ENCODE measurements around the gene DCBLD1. TPM values are rescaled to one million over a fixed set of nuclear protein-coding genes. Genes with fewer than 3 reads are reported as not detected.
"Not testable (repeated sequence)": the region's sequence is repeated elsewhere in the genome, so short reads cannot be mapped to it uniquely, and the experiment has no call there.

The DCBLD1 gene
- 38.4 and 52.0 TPM in 2 replicates for total RNA-seq (2014; rRNA removed; shearing (Covaris generic))
- 24.0 and 25.1 TPM in 2 replicates for polyA plus RNA-seq (2016; fragmentation: Nextera tagmentation; extraction: Ambion mirVana)

- H3K9me3 ChIP-seq (ENCODE audit: low read depth), result no peaks in the 10 kb centered on the region
- in situ Hi-C loops (cut with MboI), result no loop called here
- peaks cover 26% of the 10 kb centered on the region for H3K4me1 ChIP-seq (ENCODE audit: insufficient read depth)
- H3K9ac ChIP-seq, result peak within 1 kb of the TSS; percentile 95
- H3K27me3 ChIP-seq (replicated peaks; ENCODE audit: insufficient read depth), result no peaks in the 10 kb centered on the region
- H3K79me2 ChIP-seq (ENCODE audit: insufficient read depth), result peaks cover 38% of the 10 kb centered on the region
- H2AFZ ChIP-seq, result peak within 1 kb of the TSS; percentile 89
- peak; percentile 96 for DNase-seq
- peak within 1 kb of the TSS; percentile 83 for H3K27ac ChIP-seq
- H4K20me1 ChIP-seq (ENCODE audit: insufficient read depth), result no peaks in the 10 kb centered on the region
- 1 to 2% methylated on average over 43 to 72 of the region's 96 CpGs for WGBS, 2 experiments (ENCODE audit: low coverage in 1 of 2, low lambda C conversion rate in 2 of 2, missing lambda C conversion rate in 2 of 2)
- no peaks in the 10 kb centered on the region for H3K36me3 ChIP-seq (ENCODE audit: low read depth)
- H3K4me2 ChIP-seq (ENCODE audit: unreplicated experiment), result peak within 1 kb of the TSS; percentile 97
- H3K4me3 ChIP-seq, result peak within 1 kb of the TSS; percentile 77
- no peaks in the 10 kb centered on the region for H3K9me2 ChIP-seq (ENCODE audit: insufficient read depth)
- H3F3A ChIP-seq (ENCODE audit: insufficient read depth), result peaks cover 39% of the 10 kb centered on the region
- TF ChIP-seq EZH2 (IDR thresholded peaks at IDR 0.05; ENCODE audit: insufficient read depth, poor library complexity, severe bottlenecking), result no peak
- no peak for TF ChIP-seq EZH2phosphoT487 (IDR thresholded peaks at IDR 0.05; ENCODE audit: insufficient read depth, low read depth)
Measured at GRCh38 chr6:117482240-117483003, at the start of gene DCBLD1. TSS of gene DCBLD1 (plus strand) at chr6:117482674. CDS start at chr6:117482782, 108 bp downstream.

GRCh38 chr6:117440706-117441525, 41.6 kb upstream of the DCBLD1 start:
- H3K27me3 ChIP-seq (replicated peaks; ENCODE audit: insufficient read depth), result no peaks in the 10 kb centered on the region
- in situ Hi-C loops (cut with MboI), result no loop called here
- H3K27ac ChIP-seq, result peak overlapping the region; percentile 80
- DNase-seq, result peak; percentile 98
- H3K4me2 ChIP-seq (ENCODE audit: unreplicated experiment), result peak overlapping the region; percentile 78
- no peak for TF ChIP-seq EZH2 (IDR thresholded peaks at IDR 0.05; ENCODE audit: insufficient read depth, poor library complexity, severe bottlenecking)
- TF ChIP-seq EZH2phosphoT487 (IDR thresholded peaks at IDR 0.05; ENCODE audit: insufficient read depth, low read depth), result peak; percentile 93
- no peaks in the 10 kb centered on the region for H3K9me3 ChIP-seq (ENCODE audit: low read depth)
- no peaks in the 10 kb centered on the region for H3K9me2 ChIP-seq (ENCODE audit: insufficient read depth)
- peaks cover 46% of the 10 kb centered on the region for H3K4me1 ChIP-seq (ENCODE audit: insufficient read depth)
- H2AFZ ChIP-seq, result no peak overlapping the region
- peak overlapping the region; percentile 45 for H3K9ac ChIP-seq
- peaks cover 40% of the 10 kb centered on the region for H3F3A ChIP-seq (ENCODE audit: insufficient read depth)
- H4K20me1 ChIP-seq (ENCODE audit: insufficient read depth), result no peaks in the 10 kb centered on the region
- no peaks in the 10 kb centered on the region for H3K79me2 ChIP-seq (ENCODE audit: insufficient read depth)
- no peaks in the 10 kb centered on the region for H3K36me3 ChIP-seq (ENCODE audit: low read depth)
- WGBS, 2 experiments (ENCODE audit: low coverage in 1 of 2, low lambda C conversion rate in 2 of 2, missing lambda C conversion rate in 2 of 2), result 0 to 3% methylated on average over 2 of the region's 2 CpGs
- H3K4me3 ChIP-seq, result peak overlapping the region; percentile 15; the same call in 1 of the 2 replicates

- 21 to 30% methylated on average over 2 of the region's 2 CpGs for WGBS, 2 experiments (ENCODE audit: low coverage in 1 of 2, low lambda C conversion rate in 2 of 2, missing lambda C conversion rate in 2 of 2)
- Histone ChIP-seq H4K20me1 (ENCODE audit: insufficient read depth) (no peaks in the 10 kb centered on the region), H3K36me3 (ENCODE audit: low read depth) (no peaks in the 10 kb centered on the region), H3K27ac (peak overlapping the region; percentile 80), H3K79me2 (ENCODE audit: insufficient read depth) (no peaks in the 10 kb centered on the region), H2AFZ (no peak overlapping the region), H3K9ac (peak overlapping the region; percentile 45), H3K4me1 (ENCODE audit: insufficient read depth) (peaks cover 56% of the 10 kb centered on the region), H3K9me3 (ENCODE audit: low read depth) (no peaks in the 10 kb centered on the region), H3K4me2 (ENCODE audit: unreplicated experiment) (peak overlapping the region; percentile 78), H3K9me2 (ENCODE audit: insufficient read depth) (no peaks in the 10 kb centered on the region), H3K27me3 (replicated peaks; ENCODE audit: insufficient read depth) (no peaks in the 10 kb centered on the region), H3K4me3 (peak overlapping the region; percentile 15; the same call in 1 of the 2 replicates), H3F3A (ENCODE audit: insufficient read depth) (peaks cover 44% of the 10 kb centered on the region)
- DNase-seq, result peak; percentile 75
- in situ Hi-C loops (cut with MboI), result no loop called here
- TF ChIP-seq EZH2phosphoT487 (IDR thresholded peaks at IDR 0.05; ENCODE audit: insufficient read depth, low read depth), result no peak
- TF ChIP-seq EZH2 (IDR thresholded peaks at IDR 0.05; ENCODE audit: insufficient read depth, poor library complexity, severe bottlenecking), result no peak
Measured at GRCh38 chr6:117441824-117442264, 40.6 kb upstream of the DCBLD1 start.

GRCh38 chr6:117442313-117442712, 40.2 kb upstream of the DCBLD1 start:
- H4K20me1 ChIP-seq (ENCODE audit: insufficient read depth); H2AFZ ChIP-seq; H3K9me2 ChIP-seq (ENCODE audit: insufficient read depth); H3K79me2 ChIP-seq (ENCODE audit: insufficient read depth); DNase-seq; H3K4me3 ChIP-seq; in situ Hi-C loops (cut with MboI); H3K27me3 ChIP-seq (replicated peaks; ENCODE audit: insufficient read depth); H3K9me3 ChIP-seq (ENCODE audit: low read depth); H3K36me3 ChIP-seq (ENCODE audit: low read depth): not testable (repeated sequence)
- Histone ChIP-seq H3K4me1 (ENCODE audit: insufficient read depth) (peaks cover 60% of the 10 kb centered on the region), H3K4me2 (ENCODE audit: unreplicated experiment) (peak overlapping the region; percentile 78), H3K27ac (peak overlapping the region; percentile 80), H3K9ac (peak overlapping the region; percentile 45; the same call in 1 of the 2 replicates), H3F3A (ENCODE audit: insufficient read depth) (peaks cover 49% of the 10 kb centered on the region)
- WGBS, 2 experiments (ENCODE audit: low coverage in 1 of 2, low lambda C conversion rate in 2 of 2, missing lambda C conversion rate in 2 of 2), result 84 to 87% methylated on average over 8 of the region's 8 CpGs

Measured in GM23248 (cell line).